Endothelial cell of umbilical vein (primary cell): ENCODE data around the gene CRYL1. TPM values are rescaled to one million over a fixed set of nuclear protein-coding genes. Genes with fewer than 3 reads are reported as not detected.

ENCODE experiments used
- BruUV-seq: library from RNA; stranded (reverse); fragments of 400-500 nt; replicated peaks from 2 replicates; lab custom pipeline; 2021; lab: Mats Ljungman, UMichigan
- CTCF ChIA-PET: fragments of 300-600, 350-600 bp; sonication (Branson Sonifier 250); formaldehyde crosslinking; loops from one replicate; lab custom pipeline; 2021; ENCODE audit warnings: antibody characterized with exemption, inconsistent platforms; lab: Charles Lee
- POLR2A ChIA-PET: fragments of 300-600, 350-600 bp; sonication (Branson Sonifier 250); formaldehyde crosslinking; loops from one replicate; lab custom pipeline; 2021; ENCODE audit warnings: antibody characterized with exemption, inconsistent platforms; lab: Charles Lee
- DNase-seq: peaks from one replicate; pipeline ENCODE4 v3.0.0-alpha.2; 2011; ENCODE audit warnings: low read depth, low spot score
- FAIRE-seq: peaks from 2 replicates; lab custom pipeline; 2011; peaks lifted over from hg19 to GRCh38; lab: Jason Lieb, UNC
- H2AFZ ChIP-seq: 2 replicates; pipeline ENCODE4 v1.6.0; 2012; ENCODE audit warnings: low read depth, low read length, control low read depth, inconsistent platforms
- H3K27ac ChIP-seq: 2 replicates; pipeline ENCODE4 v1.5.1; 2011; ENCODE audit warnings: low read depth, mild to moderate bottlenecking, control low read depth, low read length, moderate library complexity; ENCODE audit not compliant: insufficient read depth
- H3K27me3 ChIP-seq, 2 experiments: 2 replicates each; pipeline versions ENCODE4 v1.6.0 to v1.6.1; 2011; ENCODE audit warnings: low read length in 2 of 2, mixed read lengths in 1 of 2; ENCODE audit not compliant: control insufficient read depth in 2 of 2, insufficient read depth in 2 of 2
- H3K36me3 ChIP-seq, 2 experiments: 2 replicates in 1 of 2; 3 replicates in 1 of 2; pipeline ENCODE4 v1.5.1; 2011; ENCODE audit warnings: low read length in 2 of 2, mild to moderate bottlenecking in 1 of 2, moderate library complexity in 1 of 2; ENCODE audit not compliant: control insufficient read depth in 2 of 2, insufficient read depth in 2 of 2; ENCODE audit errors: extremely low read depth in 1 of 2
- H3K4me1 ChIP-seq: 3 replicates; pipeline ENCODE4 v1.5.1; 2011; ENCODE audit warnings: mild to moderate bottlenecking, low read length; ENCODE audit not compliant: control insufficient read depth, insufficient read depth; ENCODE audit errors: extremely low read depth
- H3K4me2 ChIP-seq: 2 replicates; pipeline ENCODE4 v1.6.1; 2011; ENCODE audit warnings: low read length, control low read depth, mixed read lengths; ENCODE audit not compliant: insufficient read depth
- H3K4me3 ChIP-seq, 3 experiments: fragments of 200-600 bp in 1 of 3; sonication (generic), shearing (Covaris generic) in 1 of 3; replicated peaks in 1 of 3; 2 replicates each; pipeline ENCODE4 v1.5.1; 2011 to 2016; ENCODE audit warnings: control low read depth in 3 of 3, low read length in 3 of 3, mild to moderate bottlenecking in 2 of 3, inconsistent platforms in 1 of 3, low read depth in 1 of 3, moderate library complexity in 1 of 3; ENCODE audit not compliant: insufficient read depth in 1 of 3
- H3K79me2 ChIP-seq: 2 replicates; pipeline ENCODE4 v1.6.0; 2012; ENCODE audit warnings: low read length, inconsistent platforms; ENCODE audit not compliant: control insufficient read depth, insufficient read depth
- H3K9ac ChIP-seq: replicated peaks from 2 replicates; pipeline ENCODE3; 2011; ENCODE audit warnings: low read length, control low read depth; ENCODE audit not compliant: insufficient read depth; ENCODE audit errors: extremely low read depth
- H3K9me1 ChIP-seq: replicated peaks from 3 replicates; pipeline ENCODE4 v1.6.0; 2011; ENCODE audit warnings: mild to moderate bottlenecking, low read length; ENCODE audit not compliant: control insufficient read depth, insufficient read depth; ENCODE audit errors: extremely low read depth
- H3K9me3 ChIP-seq: replicated peaks from 2 replicates; pipeline ENCODE4 v1.5.1; 2012; ENCODE audit warnings: low read length, inconsistent platforms; ENCODE audit not compliant: control insufficient read depth, insufficient read depth
- H4K20me1 ChIP-seq: replicated peaks from 2 replicates; pipeline ENCODE3; 2011; ENCODE audit warnings: mild to moderate bottlenecking, low read length; ENCODE audit not compliant: control insufficient read depth, insufficient read depth; ENCODE audit errors: extremely low read depth
- CTCF ChIP-seq, 2 donors: IDR thresholded peaks; 1 replicate in 1 of 2; 2 replicates in 1 of 2; pipeline ENCODE4 v1.5.1; 2011; ENCODE audit warnings: low read length in 2 of 2, mild to moderate bottlenecking in 2 of 2, moderate library complexity in 2 of 2, control low read depth in 1 of 2, inconsistent platforms in 1 of 2, low read depth in 1 of 2; ENCODE audit not compliant: insufficient read depth in 1 of 2; ENCODE audit errors: extremely low read depth in 1 of 2
- EZH2 ChIP-seq: IDR thresholded peaks from 2 replicates; pipeline ENCODE4 v1.6.1; 2012; ENCODE audit warnings: borderline replicate concordance, low read depth, mild to moderate bottlenecking, moderate library complexity, low read length, inconsistent platforms; ENCODE audit not compliant: severe bottlenecking
- FOS ChIP-seq: IDR thresholded peaks from 2 replicates; pipeline ENCODE4 v1.6.1; 2011; ENCODE audit warnings: mild to moderate bottlenecking, low read length, moderate library complexity, borderline replicate concordance; ENCODE audit not compliant: insufficient read depth
- GATA2 ChIP-seq: IDR thresholded peaks from 2 replicates; pipeline ENCODE4 v1.7.0; 2011; ENCODE audit warnings: low read depth, mild to moderate bottlenecking, moderate library complexity, mixed read lengths, low read length; ENCODE audit not compliant: insufficient read length, insufficient read depth
- JUN ChIP-seq: IDR thresholded peaks from 2 replicates; pipeline ENCODE4 v1.6.1; 2011; ENCODE audit warnings: borderline replicate concordance, low read depth; ENCODE audit not compliant: insufficient read length, insufficient read depth
- MAX ChIP-seq: IDR thresholded peaks from 2 replicates; pipeline ENCODE4 v1.6.1; 2011; ENCODE audit not compliant: insufficient read depth, insufficient read length
- MYC ChIP-seq: IDR thresholded peaks from one replicate; pipeline ENCODE4 v1.6.1; 2011; ENCODE audit warnings: mild to moderate bottlenecking, low read depth, low read length
- POLR2A ChIP-seq: IDR thresholded peaks from 2 replicates; pipeline ENCODE4 v1.6.1; 2012; ENCODE audit warnings: low read depth, mild to moderate bottlenecking, control low read depth, low read length
- POLR2AphosphoS5 ChIP-seq: IDR thresholded peaks from 2 replicates; pipeline ENCODE4 v1.6.1; 2012; ENCODE audit warnings: low read depth, mild to moderate bottlenecking, control low read depth, low read length, moderate library complexity; ENCODE audit not compliant: insufficient read depth
- dilution Hi-C: fragments of 300-500 bp; cut with MboI; formaldehyde crosslinking; loops from one replicate; pipeline ENCODE4 v1.15.0; 2019; ENCODE audit warnings: low sequenced_read_pairs; ENCODE audit not compliant: extremely low pct_ligation_motif_present
- intact Hi-C: fragments of 100-400 bp; cut with micrococcal nuclease; formaldehyde crosslinking; loops from one replicate; pipeline ENCODE4 v1.10.0; 2022
- polyA plus RNA-seq, 4 experiments: library from polyadenylated mRNA; depleted of rRNA in 3 of 4; stranded (reverse) in 3 of 4; unstranded in 1 of 4; fragments of >200 nt; gene quantifications; 2 replicates each; pipeline versions ENCODE4 v1.2.1 to v1.2.3, GENCODE V29; 2011 to 2012; ENCODE audit warnings: missing spikeins in 1 of 4
- total RNA-seq: library from RNA; stranded (reverse); gene quantifications from 2 replicates; pipeline ENCODE4 v1.2.3, GENCODE V29; 2021

Gene CRYL1
- total and polyA plus RNA-seq, 2 donors (not counting 3 experiments of a cell fraction or from before 2014, with no cell fraction given), result 13.9 to 39.0 TPM

- no TSS peak for BruUV-seq
- no peaks in the 10 kb centered on the region for H3K4me1 ChIP-seq
- H3K4me3 ChIP-seq, result no peak overlapping the region
- no peaks in the 10 kb centered on the region for H3K9me3 ChIP-seq
- POLR2A ChIA-PET, result no interaction called here
- intact Hi-C loops, result no loop called here
- H2AFZ ChIP-seq, result no peak overlapping the region
- H3K27ac ChIP-seq, result no peak overlapping the region
- H3K9ac ChIP-seq, result no peak overlapping the region
- TF ChIP-seq EZH2 (no peak), JUN (no peak), MAX (no peak), MYC (no peak), GATA2 (no peak), CTCF (IDR thresholded peaks at IDR 0.05; ENCODE audit: extremely low read depth in 1 of 2, insufficient read depth in 1 of 2, low read depth in 1 of 2, low read length in 2 of 2) (no peak), POLR2A (no peak), POLR2AphosphoS5 (no peak), FOS (no peak)
- no peak overlapping the region for H3K4me2 ChIP-seq
- no peak for FAIRE-seq
- H4K20me1 ChIP-seq, result no peaks in the 10 kb centered on the region
- dilution Hi-C loops, result no loop called here
- H3K79me2 ChIP-seq, result no peaks in the 10 kb centered on the region
- H3K9me1 ChIP-seq, result no peaks in the 10 kb centered on the region
- no peak for DNase-seq
- H3K27me3 ChIP-seq, result no peaks in the 10 kb centered on the region
- no peaks in the 10 kb centered on the region for H3K36me3 ChIP-seq
- CTCF ChIA-PET, result interaction anchor here (1.3 kb wide), 1 partner anchor 12 kb away, joined by 3 read pairs; no protein-coding TSS in a partner anchor
Observed at GRCh38 chr13:20358022-20358421, 167.6 kb downstream of the CRYL1 start.
